Measurements from ENCODE around the gene BSND. TPM values are rescaled to one million over a fixed set of nuclear protein-coding genes. Genes with fewer than 3 reads are reported as not detected.

BSND gene
- not detected in 2 replicates for polyA plus RNA-seq

DNA sequence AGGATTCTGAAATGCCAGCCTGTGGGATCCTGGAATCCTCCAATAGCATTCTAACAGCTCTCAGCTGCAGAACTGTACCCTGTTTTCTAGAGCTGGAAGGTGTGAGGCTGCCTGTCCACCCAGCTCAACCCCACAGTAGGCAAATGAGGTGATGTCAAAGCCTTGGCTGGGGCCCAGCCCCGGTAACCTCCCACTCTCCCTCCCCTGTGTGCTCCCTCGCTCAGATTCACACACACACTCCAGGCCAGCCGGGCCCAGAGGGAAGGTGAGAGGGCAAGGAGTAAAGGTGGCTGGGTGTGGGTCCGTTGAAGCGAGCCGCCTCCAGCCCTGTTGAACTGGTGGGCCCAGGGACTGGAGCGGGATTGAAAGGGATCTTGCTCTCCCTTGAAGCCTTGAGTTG, at the start of gene BSND:
BSND (plus strand) TSS at position 257 of the 400 bp plus-strand sequence. CDS start 254 bp downstream, outside the sequence.

DNA sequence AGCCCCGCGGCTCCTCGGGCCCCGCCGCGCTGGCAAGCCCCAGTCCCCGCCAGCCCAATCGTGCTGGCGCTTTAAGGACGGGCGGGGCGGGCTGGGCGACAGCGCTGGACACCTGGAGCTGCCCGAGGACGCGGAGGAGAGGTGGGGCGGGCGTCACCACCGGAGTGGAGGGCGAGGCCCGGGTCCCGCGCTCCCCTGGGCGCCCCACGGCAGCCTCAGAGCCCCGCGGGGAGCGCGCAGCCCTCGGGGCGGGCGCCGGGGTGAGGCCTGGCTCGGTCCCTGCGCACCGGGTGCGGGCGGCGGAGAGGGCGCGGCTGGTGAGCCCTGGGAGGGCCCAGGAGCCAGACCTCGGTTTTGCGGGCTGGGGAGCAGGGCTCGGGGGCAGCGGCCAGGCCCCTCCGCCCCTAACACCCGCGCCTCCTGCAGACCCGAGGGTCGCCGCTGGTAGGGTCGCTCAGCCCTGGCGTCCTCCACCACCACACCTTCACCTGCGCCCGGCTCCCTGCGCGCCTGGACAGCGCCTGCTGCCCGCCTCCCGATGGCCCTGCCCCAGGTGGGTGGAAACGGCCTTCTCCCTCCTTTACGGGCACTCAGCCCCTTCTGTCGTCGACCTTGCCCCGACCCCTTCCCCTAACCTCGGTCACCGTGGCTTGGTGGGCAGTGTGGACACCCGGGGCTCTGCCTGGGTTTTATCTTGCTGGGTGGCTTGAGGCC, 18.0 kb upstream of the BSND start, which contains the start of gene TMEM61:
TMEM61 (plus strand) TSS at position 101 of the 714 bp plus-strand sequence; CDS start at position 539, 438 bp downstream.

DNA sequence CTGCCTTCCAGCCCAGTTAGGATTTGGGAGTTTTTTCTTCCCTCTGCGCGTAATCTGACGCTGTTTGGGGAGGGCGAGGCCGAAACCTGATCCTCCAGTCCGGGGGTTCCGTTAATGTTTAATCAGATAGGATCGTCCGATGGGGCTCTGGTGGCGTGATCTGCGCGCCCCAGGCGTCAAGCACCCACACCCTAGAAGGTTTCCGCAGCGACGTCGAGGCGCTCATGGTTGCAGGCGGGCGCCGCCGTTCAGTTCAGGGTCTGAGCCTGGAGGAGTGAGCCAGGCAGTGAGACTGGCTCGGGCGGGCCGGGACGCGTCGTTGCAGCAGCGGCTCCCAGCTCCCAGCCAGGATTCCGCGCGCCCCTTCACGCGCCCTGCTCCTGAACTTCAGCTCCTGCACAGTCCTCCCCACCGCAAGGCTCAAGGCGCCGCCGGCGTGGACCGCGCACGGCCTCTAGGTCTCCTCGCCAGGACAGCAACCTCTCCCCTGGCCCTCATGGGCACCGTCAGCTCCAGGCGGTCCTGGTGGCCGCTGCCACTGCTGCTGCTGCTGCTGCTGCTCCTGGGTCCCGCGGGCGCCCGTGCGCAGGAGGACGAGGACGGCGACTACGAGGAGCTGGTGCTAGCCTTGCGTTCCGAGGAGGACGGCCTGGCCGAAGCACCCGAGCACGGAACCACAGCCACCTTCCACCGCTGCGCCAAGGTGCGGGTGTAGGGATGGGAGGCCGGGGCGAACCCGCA, 40.8 kb downstream of the BSND start, which contains the start of gene PCSK9:
PCSK9 (plus strand) TSS at position 207 of the 741 bp plus-strand sequence; CDS start at position 497, 290 bp downstream.

Other genes starting within 250 kb of the BSND start
- 1.3 and 3.0 TPM in 2 replicates for gene PARS2, start 234.4 kb upstream of the BSND start, polyA plus RNA-seq
- gene TTC22, start 197.6 kb upstream of the BSND start, polyA plus RNA-seq = not detected in 2 replicates
- 11.9 and 14.3 TPM in 2 replicates for gene DHCR24, start 111.7 kb upstream of the BSND start, polyA plus RNA-seq
- gene TMEM61, start 18.3 kb upstream of the BSND start, polyA plus RNA-seq = not detected in 2 replicates
- gene PCSK9, start 40.6 kb downstream of the BSND start, polyA plus RNA-seq = 3.5 and 4.3 TPM in 2 replicates
- 26.7 and 33.1 TPM in 2 replicates for gene USP24, start 216.4 kb downstream of the BSND start, polyA plus RNA-seq